ENCODE measurements around the gene TPGS1.

TPGS1 gene, protein sequence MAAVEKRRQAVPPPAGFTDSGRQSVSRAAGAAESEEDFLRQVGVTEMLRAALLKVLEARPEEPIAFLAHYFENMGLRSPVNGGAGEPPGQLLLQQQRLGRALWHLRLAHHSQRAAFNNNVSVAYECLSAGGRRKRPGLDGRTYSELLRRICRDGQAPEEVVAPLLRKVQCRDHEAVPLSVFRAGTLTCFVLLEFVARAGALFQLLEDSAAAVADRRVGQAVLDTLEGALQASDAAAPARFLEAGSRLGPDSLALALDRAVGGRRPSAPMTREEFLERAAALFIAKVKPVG

DNA sequence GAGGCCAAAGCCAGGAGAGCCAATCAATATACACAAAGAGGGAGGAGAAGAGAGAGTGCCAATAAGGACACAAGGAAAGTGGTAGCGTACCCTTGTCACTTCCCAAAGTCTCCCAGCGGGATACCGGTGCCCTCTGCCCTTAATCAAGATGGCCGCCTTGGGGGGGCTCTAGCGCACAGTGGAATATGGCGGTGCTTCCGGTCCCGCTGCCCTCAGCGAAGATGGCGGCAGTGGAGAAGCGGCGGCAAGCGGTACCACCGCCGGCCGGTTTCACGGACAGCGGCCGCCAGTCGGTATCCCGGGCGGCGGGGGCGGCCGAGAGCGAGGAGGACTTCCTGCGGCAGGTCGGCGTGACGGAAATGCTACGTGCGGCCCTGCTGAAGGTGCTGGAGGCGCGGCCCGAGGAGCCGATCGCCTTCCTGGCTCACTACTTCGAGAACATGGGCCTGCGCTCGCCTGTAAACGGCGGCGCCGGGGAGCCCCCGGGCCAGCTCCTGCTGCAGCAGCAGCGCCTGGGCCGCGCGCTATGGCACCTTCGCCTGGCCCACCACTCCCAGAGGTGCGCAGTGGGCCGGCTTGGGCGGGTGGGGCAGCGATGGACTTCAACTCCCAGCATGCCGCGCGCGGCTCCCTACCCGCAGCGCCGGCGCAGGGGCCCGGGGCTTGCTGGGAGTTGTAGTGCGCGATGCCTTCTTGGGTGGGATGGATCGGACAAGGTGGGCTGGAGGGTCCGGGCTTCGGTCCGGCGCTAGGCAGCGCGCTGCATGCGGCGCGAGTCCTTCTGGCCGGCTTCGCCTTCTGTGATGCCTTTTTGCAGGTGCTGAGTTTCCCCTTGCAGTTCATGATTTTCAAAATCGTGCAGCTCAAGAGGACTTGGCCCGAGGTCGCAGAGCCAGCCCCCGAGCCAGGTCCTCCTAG is at the start of gene TPGS1:
Gene TPGS1 (plus strand): TSS at position 212 of the 918 bp plus-strand sequence. CDS start 10 bp downstream, at position 222.
- peak; percentile 91 for DNase-seq

DNA sequence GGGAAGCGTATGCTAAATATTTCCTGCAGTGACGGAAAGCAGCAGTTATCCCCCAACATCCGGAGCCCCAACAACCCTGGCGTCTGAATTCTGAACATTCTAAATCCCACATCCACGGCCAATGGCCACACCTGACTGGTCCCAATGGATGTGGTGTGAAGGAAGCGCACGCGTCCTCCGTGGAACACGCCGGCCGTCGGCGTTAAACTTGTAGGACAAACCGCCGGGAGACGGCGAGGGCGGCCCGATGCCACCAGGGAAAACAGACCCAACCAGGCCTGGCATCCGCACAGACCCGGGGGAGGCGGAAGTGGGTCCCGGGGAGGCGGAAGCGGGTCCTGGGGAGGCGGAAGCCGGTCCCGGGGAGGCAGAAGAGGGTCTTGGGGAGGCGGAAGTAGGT is 49.7 kb upstream of the TPGS1 start:
- DNase-seq: no peak

DNA sequence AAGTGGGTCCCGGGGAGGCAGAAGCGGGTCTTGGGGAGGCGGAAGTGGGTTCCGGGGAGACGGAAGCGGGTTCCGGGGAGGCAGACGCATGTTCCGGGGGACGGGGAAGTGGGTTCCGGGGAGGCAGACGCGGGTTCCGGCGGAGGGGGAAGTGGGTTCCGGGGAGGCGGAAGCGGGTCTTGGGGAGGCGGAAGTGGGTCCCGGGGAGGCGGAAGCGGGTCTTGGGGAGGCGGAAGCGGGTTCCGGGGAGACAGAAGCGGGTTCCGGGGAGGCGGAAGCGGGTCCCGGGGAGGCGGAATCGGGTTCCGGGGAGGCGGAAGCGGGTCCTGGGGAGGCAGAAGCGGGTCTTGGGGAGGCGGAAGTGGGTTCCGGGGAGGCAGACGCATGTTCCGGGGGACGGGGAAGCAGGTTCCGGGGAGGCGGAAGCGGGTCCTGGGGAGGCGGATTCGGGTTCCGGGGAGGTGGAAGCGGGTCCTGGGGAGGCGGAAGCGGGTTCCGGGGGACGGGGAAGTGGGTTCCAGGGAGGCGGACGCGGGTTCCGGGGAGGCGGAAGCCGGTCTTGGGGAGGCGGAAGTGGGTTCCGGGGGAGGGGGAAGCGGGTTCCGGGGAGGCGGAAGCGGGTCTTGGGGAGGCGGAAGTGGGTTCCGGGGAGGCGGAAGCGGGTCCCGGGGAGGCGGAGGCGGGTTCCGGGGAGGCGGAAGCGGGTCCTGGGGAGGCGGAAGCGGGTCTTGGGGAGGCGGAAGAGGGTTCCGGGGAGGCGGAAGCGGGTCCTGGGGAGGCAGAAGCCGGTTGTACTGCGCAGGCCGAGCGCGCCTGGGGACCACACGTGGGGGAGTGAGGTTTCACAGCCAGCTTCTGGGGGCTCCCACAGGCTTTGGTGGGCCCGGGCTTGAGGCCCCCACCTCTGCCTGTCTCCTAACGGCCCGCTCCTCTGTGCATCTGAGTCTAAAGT is 48.9 kb upstream of the TPGS1 start:
- DNase-seq: no peak

DNA sequence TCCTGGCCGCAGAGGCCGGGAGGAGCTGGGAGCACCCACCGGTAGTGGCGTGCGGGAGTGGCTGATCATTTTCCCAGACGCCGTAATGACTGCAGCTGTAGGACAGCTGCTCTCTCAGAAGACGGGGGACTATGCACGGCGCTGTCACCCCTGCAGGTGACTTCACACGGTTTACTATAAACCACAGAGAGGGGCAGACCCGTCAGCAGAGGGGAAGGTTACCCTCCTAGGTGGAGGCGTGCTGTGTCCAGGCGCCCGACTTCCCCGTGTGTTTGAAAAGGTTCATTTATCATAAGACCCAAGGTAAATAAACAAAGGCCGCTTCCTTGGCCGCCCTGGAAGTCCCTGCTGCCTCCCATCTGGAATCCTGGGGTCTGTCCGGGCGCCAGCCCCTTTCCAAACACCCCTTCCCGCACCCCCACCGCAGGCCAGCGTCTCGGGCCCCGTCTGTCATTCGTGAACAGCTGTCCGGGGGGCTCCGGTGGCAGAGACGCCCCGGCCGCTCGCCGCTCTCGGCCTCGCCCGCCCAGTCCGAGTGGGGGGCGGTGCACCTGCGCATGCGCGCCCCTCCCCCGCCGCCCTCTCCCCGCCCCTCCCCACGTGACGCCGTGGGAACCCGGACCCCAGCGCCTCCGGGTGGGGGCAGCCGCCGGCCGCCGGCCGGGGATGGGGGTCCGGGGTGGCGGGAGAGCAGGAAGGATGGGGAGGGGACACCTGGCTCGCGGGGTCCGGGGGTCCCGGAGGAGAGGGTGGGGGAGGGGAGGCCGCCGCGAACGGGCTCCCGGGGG is 47.4 kb upstream of the TPGS1 start:
- DNase-seq: no peak

DNA sequence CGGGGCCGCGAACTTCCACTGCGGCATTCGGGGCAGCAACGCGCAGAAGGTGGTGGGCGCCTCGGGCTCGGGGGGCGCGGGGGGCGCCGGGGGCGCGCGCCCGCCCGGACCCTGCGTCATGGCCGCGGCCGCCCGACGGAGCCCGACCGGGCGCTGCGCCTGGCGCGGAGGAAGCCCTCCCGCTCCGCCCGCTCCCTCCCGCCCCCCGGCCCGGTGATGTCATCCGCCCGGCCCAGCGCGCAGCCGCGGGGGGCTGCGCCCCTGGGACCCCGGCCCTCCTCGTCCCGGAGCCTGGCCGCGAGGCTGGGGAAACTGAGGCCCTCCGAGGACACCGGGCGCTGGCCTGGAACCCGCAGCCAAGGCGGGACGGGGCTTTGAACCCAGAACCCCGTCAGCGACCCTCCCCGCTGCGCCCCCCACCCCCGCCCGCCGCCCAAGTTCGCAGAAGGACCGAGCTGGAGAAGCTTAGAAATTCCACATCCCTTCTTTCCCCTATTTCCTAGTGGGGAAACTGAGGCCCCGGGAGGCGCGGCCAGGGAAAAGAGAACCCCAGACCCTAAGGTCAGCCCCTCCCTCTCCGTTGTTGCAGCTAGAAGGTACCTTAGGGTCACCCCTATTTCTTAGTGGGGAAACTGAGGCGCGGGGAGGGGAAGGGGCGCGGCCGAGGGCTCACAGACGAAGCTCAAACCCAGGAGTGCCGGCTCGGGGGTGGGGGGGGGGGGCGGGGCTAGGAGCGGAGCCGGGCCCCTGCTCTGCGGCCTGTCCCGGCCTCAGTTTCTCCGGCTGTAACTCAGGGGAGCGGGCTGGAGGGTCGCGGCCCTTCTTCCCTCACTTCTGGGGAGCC is 46.2 kb upstream of the TPGS1 start, which contains the start of gene SHC2:
Gene SHC2 (minus strand): TSS at position 157 of the 844 bp plus-strand sequence. CDS start 37 bp downstream, at position 120.
- DNase-seq: no peak

DNA sequence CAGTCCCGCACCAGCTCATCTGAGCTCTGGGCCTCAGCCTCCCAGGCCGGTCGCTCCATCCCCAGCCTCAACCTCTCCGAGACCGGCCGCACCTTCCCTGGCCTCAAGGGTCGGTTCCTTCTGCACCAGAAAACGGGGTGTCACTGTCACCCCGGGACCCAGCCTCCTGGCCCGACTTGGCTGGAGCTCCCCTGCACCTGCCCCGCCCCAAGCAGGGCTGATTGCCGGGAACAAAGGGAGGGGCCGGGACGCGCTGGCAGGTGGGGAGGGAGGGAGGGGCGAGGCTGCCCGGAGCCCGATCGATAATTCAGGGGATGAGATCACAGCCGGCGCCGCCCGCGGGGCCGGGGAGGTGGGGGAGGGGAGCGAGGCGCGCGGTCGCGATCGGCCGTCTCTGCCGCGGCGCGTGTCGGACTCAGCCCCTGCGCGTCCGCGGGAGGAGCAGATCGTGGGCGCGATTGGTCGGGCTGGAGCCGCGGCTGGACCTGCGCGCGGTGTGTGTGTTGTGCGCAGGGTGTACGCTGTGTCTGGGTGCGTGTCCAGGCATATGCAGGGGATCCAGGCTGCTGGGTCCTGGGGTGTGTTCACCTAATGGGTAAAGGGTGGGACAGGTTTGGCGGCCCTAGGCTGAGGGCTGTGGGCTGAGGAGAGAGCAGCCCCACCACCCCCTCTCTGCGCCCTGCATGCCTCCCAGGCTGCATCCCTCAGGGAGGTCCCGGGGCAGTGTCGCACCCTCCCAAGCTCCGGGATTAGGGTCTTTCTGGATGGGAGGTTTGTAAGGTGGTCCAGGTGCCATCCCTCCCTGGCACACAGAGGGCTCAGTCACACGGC is 45.4 kb upstream of the TPGS1 start:
- DNase-seq: no peak

DNA sequence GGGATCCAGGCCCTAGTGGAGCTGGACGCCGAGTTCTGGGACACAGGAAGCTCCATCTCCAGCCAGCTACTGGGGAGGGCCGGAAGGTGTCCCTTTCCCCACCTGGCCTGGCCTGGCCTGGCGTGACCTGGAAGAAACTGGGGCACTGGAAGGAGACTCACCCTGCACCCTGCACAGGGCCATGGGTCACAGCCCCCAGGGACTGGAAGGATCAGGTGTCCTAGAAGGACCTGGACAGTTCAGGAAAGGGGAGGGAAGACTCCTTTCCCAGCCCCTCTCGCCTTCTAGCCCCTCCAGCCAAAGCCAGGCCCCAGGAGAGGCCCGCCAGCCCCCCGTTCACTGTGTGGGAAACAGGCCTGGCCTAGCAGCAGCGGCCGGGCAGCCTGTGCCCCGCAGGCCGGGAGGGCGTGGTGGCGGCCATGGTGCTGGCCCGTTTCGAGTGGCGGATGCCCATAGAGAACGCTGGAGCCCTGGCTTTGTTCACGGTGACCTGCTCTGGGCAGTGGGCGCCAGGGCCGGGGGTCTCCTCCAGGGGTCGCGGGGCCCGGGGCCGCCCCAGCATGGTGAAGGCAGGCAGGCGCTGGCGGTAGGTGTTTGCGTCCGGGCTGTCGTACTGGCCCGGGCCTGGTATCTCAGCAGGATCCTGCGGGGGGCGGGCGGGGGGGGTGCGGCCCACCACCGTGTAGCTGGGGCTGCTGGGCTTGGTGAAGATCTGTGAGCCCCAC is 43.7 kb upstream of the TPGS1 start:
- DNase-seq: no peak

DNA sequence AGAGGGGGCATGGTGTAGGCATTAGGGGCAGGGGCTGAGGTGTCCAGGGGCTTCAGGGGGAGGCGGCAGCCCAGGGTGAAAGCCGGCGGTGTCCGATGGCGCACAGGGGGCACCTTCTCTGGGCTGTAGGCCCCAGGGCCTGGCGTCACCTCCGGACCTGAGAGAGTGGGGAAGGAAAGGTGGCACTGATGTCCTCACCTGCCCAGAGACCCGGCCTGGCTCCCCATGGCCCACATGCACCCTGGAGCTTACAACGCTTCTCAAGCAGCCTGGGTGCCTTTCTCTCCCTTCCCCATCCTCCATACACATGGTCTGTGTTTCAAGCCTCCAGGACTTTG is 43.1 kb upstream of the TPGS1 start:
- DNase-seq: no peak

DNA sequence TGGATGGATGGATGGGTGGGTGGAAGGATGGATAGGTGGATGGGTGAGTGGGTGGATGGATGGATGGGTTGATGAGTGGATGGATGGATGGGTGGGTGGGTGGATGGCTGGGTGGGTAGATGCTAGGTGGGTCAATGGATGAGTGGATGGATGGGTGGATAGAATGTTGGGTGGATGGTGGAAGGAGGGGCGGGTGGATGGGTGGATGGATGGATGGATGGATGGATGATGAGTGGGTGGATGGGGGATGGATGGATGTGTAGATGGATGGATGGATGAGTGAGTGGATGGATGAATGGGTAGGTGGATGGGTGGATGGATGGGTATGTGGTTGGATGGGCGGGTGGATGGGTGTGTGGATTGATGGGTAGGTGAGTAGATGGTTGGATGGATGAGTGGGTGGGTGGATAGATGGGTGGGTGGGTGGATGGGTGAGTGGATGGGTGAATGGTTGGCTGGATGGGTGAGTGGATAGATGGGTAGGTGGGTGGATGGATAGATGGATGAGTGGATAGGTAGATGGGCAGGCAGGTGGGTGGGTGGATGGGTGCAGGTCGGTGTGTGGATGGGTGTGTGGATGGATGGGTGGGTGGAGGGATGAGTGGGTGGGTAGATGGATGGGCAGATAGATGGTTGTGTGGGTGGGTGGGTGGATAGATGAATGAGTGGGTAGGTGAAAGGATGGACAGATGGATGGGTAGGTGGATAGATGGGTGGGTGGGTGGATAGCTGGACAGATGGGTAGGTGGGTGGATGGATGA is 42.1 kb upstream of the TPGS1 start:
- DNase-seq: no peak

DNA sequence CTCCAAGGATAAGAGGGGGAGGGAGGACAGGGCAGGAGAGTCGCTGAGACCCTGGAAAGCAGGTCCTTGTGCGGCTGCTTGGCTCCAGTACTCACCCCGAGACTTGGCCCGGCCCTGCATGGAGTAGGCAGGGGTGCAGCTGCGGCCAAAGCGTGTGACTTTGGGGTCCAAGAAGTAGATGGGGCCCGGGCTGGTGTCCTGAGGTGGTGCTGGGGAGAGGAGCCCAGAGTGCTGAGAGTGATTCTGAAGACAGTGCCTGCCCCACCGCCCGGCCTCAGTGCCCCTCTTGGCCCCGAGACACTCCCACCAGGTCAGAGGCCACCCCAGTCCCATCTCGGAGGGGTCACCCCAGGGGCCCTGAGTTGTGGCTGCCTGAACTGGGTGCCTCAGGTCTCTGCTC is 39.7 kb upstream of the TPGS1 start:
- DNase-seq: no peak

DNA sequence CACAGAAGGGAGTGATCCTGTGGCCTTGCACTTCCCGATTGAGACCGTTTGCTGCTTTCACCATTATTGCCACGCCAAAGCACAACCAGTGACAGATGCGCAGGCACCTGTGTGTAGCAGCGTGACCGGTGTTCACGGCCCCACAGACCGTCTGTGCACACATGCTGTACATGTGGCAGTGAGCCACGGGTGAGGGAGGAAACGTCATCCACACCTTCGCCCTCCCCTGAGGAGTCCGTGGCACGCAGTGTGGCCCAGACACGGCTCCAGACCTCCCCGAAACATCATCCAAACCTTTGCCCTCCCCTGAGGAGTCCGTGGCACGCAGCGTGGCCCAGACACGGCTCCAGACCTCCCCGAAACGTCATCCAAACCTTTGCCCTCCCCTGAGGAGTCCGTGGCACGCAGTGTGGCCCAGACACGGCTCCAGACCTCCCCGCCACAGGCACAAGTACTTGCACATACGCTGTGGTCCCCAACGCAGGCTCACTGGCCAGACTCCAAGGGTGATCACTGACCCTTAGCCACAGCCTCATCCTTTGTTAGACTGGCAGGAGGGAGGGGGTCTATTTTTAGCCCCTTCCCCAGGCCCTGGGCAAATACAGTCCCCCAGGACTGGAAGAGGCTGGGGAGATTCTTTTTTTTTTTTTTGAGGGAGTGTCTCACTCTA is 38.6 kb upstream of the TPGS1 start:
- DNase-seq: no peak

DNA sequence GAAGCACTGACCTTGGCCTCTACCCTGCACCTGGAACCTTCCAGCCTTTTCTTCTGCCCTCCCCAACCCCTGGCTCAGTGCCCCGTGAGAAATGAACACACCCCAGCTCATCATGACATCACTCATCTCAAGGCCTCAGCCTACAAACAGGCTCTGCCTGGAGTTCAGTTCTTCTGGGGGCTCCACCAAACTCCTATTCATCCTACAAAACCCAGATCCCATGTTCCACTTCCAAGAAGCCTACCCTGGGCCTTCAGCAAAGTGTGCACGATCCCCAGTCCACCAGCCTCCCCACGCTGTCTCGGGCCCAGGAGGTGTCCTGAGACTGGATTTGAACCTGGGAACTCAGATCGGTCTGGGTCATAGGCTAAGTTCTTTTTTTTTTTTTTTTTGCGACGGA is 37.5 kb upstream of the TPGS1 start:
- no peak for DNase-seq

DNA sequence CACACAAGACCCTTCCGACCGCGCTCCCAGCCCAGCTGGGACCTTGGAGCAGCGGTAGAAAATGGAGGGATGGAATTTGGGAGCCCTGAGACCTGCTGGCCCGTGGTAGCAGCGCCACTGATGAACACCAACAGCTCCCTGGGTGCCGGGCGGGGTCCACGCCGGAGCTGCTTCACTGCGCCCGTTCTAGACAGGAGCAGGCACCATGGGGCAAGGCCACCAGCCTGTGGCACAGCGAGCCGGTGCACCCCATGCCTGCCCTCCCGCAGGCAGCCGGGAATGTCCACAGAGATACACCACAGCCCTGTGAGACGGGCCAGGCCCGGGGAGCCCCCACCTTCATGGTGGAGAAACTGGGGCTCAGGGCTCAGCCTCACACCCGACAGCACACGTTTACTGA is 36.6 kb upstream of the TPGS1 start:
- no peak for DNase-seq

DNA sequence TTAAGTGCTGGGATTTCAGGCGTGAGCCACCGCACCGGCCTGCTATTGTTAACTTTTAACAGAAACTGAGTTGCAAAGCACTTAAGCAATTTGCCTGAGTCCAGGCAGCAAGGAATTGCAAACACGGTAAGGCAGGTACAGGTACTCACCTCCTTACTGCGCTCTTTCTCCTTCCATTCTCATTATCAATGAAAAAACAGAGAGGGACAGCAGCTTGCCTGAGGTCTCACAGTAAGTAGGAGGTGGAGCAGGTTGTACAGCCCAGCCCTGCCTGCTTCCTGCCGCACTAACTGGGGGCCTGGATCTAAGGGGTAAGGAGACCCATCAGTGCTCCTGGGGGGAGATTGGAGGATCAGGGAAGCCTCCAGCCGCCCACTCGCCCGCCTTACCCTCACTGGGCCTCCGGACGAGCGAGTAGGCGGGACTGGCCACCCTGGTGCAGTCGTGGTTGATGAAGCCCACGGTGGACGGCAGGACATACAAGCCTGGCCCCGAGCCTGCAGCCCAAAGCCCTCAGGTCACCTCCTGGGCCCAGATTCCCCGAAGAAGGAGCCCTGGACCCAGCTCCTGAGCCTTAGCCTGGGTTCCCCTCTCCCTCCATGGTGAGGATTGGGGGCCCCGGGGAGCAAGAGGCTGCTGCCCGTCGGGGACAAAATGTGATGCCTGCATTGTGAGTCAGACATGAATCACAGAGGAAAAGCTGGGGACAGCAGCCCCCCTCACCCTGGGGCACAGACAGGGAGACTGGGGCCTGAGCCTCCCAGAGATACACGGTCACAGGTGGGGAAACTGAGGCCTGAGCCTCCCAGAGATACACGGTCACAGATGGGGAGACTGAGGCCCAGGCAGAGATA is 35.1 kb upstream of the TPGS1 start:
- DNase-seq: no peak

DNA sequence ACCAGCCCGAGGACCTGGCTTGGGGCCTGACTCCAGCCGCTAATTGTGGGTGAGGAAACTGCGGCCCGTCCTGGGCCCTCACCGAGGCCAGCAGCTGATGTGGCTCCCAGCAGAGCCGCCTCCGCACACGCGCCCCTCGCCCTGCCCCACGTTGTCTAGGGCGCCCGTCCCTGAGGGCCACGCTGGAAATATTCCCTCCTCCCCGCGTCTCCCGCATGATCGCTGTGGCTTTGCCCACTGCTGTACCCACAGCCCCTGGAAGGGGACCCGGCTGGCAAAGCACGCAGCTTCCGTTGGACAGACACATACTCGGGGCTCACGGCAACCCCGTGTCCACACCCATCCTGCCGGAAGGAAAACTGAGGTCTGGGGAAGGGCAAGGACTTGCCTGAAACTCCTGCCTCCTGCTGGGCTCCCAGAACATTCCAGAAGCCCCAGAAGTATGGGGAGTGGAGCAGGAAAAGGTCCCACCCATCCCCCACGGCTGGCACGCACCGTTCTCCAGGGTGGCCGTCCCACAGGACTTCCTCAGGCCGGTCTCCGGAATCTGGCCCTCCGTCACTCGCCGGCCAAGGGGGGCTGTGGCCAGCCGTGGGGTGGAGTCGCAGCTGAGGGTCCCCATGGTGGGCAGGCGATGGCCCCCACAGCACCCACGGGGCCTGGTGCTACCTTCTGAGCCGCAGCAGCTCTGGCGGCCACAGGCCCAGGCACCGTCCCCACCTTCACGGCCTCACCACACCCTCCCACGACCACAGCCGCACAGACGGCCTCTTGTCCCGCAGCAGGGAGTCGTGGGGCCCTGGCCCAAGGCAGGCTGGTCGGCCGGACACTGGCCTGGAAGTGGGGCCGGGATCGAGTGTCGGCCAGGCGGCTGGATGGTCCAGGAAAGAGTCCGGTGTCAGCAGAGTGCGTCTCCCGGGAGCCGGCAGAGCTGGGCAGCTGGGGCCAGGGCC is 32.9 kb upstream of the TPGS1 start:
- DNase-seq: no peak

DNA sequence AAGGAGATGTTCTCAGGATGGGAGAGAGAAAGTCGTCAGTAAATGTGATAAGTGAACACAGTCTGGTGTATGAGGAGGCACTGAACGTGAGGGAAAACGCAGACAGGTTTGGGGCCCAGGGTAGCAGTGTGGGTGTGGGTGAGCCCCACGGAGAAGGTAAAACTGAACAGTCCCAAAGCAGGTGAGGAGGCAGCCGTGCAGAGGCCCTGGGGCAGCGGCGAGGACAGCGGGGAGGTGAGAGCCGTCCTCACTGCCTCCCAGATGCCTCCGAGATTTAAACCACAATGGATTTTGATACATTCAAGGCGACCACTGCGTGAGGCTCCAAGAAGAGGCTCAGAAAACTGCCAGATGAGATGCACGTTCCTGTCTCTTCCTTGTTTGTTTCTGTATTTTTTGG is 31.9 kb upstream of the TPGS1 start:
- no peak for DNase-seq

All from hematopoietic multipotent progenitor cell treated with erythropoietin and hydrocortisone succinate and interleukin-3 and kit ligand, for 4 days (in vitro differentiated cells).